ENCODE data around the gene CLTCL1.

DNA sequence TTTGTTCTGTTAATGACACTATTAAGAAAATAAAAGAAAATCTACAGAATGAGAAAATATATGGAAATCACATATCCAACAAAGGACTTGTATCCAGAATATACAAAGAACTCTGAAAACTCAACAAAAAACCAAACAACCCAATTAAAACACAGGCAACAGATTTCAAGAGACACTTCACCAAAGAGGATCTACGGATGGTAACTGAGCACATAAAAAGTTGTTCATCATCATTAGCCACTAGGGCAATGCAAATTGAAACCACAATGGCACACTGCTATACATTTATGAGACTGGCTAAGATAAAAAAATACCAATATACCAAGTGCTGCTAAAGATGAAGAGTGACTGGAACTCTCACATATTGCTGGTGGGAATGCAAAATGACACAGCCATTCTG, 78.5 kb downstream of the CLTCL1 start:
- TF ChIP-seq TCF7L2 (IDR thresholded peaks at IDR 0.05; ENCODE audit: low read depth, low read length) (no peak), CBX5 (IDR thresholded peaks at IDR 0.05; ENCODE audit: borderline replicate concordance, low read depth) (no peak)
